Measurements from ENCODE around the gene MRPL3.

MRPL3 gene

DNA sequence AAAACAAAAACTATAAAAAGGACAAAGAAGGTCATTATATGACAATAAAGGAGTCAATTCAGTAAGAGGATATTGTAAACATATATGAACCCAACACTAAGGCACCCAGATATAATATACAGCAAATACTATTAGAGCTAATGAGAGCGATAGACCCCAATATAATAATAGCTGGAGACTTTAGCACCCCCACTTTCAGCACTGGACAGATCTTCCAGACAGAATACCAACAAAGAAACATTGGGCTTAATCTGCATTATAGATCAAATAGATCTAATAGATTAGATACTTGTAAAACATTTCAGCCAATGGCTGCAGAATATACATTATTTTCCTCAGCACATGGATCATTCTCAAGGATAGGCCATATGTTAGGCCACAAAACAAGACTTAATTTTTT lies 67.8 kb downstream of the MRPL3 start:
- TF ChIP-seq CTCF (IDR thresholded peaks at IDR 0.05; ENCODE audit: borderline replicate concordance, control extremely low read depth, extremely low read depth, insufficient read depth, missing control alignments), result no peak
- DNase-seq (ENCODE audit: low spot score), result no peak
- in situ Hi-C loops (cut with MboI; ENCODE audit: low sequenced_read_pairs, unreplicated experiment), result no loop called here

DNA sequence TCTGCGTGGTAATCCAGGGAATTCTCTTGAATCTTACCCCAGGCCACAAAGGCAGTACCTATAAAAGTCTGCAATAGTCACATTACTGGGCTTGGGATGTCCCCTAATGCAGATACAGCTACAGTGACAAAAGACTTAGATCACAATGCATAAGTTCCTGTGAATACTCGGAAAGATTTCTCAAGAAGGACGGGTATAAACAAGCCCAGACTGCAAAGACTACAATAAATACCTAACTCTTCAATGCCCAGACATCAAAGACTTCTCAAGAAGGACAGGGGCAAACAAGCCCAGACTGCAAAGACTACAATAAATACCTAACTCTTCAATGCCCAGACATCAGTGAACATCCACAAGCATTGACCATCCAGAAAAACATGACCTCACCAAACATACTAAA lies 70.3 kb downstream of the MRPL3 start:
- no peak for TF ChIP-seq CTCF (IDR thresholded peaks at IDR 0.05; ENCODE audit: borderline replicate concordance, control extremely low read depth, extremely low read depth, insufficient read depth, missing control alignments)
- no peak for DNase-seq (ENCODE audit: low spot score)
- in situ Hi-C loops (cut with MboI; ENCODE audit: low sequenced_read_pairs, unreplicated experiment), result no loop called here

GRCh38 chr3:131431754-131432153 lies 71.0 kb downstream of the MRPL3 start:
- no peak for TF ChIP-seq CTCF (IDR thresholded peaks at IDR 0.05; ENCODE audit: borderline replicate concordance, control extremely low read depth, extremely low read depth, insufficient read depth, missing control alignments)
- in situ Hi-C loops (cut with MboI; ENCODE audit: low sequenced_read_pairs, unreplicated experiment), result no loop called here

DNA sequence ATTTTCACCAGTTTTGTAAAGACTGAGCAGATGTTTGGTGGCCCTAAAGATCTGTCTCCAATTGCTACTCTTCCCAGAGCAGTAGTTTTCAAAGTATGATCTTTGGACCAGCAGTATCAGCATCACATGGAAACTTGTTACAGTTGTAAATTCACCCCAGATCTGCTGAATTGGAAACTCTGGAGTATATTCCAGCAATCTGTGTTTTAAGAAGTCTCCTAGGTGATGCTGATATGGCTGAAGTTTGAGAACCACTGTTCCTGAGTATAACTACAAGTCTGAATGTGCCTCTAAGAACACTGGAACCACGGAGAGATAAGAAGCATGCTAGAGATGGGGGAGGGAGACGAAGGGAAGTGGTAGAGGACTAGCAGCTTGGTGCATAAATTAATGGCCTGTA lies 75.5 kb downstream of the MRPL3 start:
- in situ Hi-C loops (cut with MboI; ENCODE audit: low sequenced_read_pairs, unreplicated experiment), result no loop called here
- no peak for DNase-seq (ENCODE audit: low spot score)
- no peak for TF ChIP-seq CTCF (IDR thresholded peaks at IDR 0.05; ENCODE audit: borderline replicate concordance, control extremely low read depth, extremely low read depth, insufficient read depth, missing control alignments)

More at GRCh38 chr3:131431754-131432153, 71.0 kb downstream of the MRPL3 start:
- no peak for DNase-seq (ENCODE audit: low spot score)

GRCh38 chr3:131421957-131422498 lies 80.7 kb downstream of the MRPL3 start:
- DNase-seq (ENCODE audit: low spot score), result no peak
- in situ Hi-C loops (cut with MboI; ENCODE audit: low sequenced_read_pairs, unreplicated experiment), result no loop called here
- no peak for TF ChIP-seq CTCF (IDR thresholded peaks at IDR 0.05; ENCODE audit: borderline replicate concordance, control extremely low read depth, extremely low read depth, insufficient read depth, missing control alignments)

GRCh38 chr3:131421301-131421700 lies 81.5 kb downstream of the MRPL3 start:
- in situ Hi-C loops (cut with MboI; ENCODE audit: low sequenced_read_pairs, unreplicated experiment), result no loop called here
- no peak for TF ChIP-seq CTCF (IDR thresholded peaks at IDR 0.05; ENCODE audit: borderline replicate concordance, control extremely low read depth, extremely low read depth, insufficient read depth, missing control alignments)
- DNase-seq (ENCODE audit: low spot score), result no peak

DNA sequence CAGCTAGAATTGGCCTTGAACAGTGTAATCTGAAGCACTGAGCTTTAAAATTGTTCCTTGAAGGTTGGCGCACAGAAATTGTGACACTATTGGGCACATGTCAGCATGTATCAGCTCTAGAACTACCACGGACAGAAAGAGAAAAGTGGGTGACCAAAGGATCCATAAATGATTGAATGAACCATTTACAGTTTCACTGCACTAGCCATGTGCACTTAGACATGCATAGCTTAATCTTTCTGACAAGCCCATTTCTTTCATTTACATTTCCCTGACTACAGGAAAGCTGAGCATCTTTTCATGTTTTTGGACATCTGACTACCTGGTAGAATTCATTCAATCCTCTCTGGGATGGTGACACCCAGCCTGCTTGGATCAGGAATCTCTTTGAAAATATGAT lies 85.0 kb downstream of the MRPL3 start:
- no peak for DNase-seq (ENCODE audit: low spot score)
- TF ChIP-seq CTCF (IDR thresholded peaks at IDR 0.05; ENCODE audit: borderline replicate concordance, control extremely low read depth, extremely low read depth, insufficient read depth, missing control alignments), result no peak
- in situ Hi-C loops (cut with MboI; ENCODE audit: low sequenced_read_pairs, unreplicated experiment), result no loop called here
